NCI-H82 treated with DMSO at 0.1 percent for 48 hours (cell line): Measurements from ENCODE around the gene EIF4G2.

ENCODE experiments used
- DNase-seq: peaks from one replicate; lab custom pipeline; 2025; ENCODE audit not compliant: unreplicated experiment; lab: John Stamatoyannopoulos, UW

The EIF4G2 gene

GRCh38 chr11:10777393-10777793, 31.3 kb downstream of the EIF4G2 start:
- DNase-seq: no peak

- no peak for DNase-seq
Measured at GRCh38 chr11:10774811-10775210, 33.9 kb downstream of the EIF4G2 start.

GRCh38 chr11:10771457-10771856, 37.3 kb downstream of the EIF4G2 start:
- DNase-seq: no peak

GRCh38 chr11:10770626-10771254, 38.0 kb downstream of the EIF4G2 start:
- DNase-seq: no peak

GRCh38 chr11:10764412-10764811, 44.3 kb downstream of the EIF4G2 start:
- DNase-seq: no peak

GRCh38 chr11:10763766-10764165, 45.0 kb downstream of the EIF4G2 start:
- no peak for DNase-seq

- DNase-seq: no peak
Measured at GRCh38 chr11:10762913-10763421, 45.8 kb downstream of the EIF4G2 start.

GRCh38 chr11:10762185-10762584, 46.5 kb downstream of the EIF4G2 start:
- DNase-seq: no peak

- no peak for DNase-seq
Measured at GRCh38 chr11:10761085-10761698, 47.5 kb downstream of the EIF4G2 start.

- peak; percentile 21 for DNase-seq
Measured at GRCh38 chr11:10758957-10759356, 49.8 kb downstream of the EIF4G2 start.

GRCh38 chr11:10752486-10752885, 56.2 kb downstream of the EIF4G2 start:
- DNase-seq: no peak

- no peak for DNase-seq
Measured at GRCh38 chr11:10752061-10752460, 56.7 kb downstream of the EIF4G2 start.

- DNase-seq: no peak
Measured at GRCh38 chr11:10751581-10751940, 57.2 kb downstream of the EIF4G2 start.

GRCh38 chr11:10750838-10751580, 57.7 kb downstream of the EIF4G2 start, which contains the start of gene CTR9:
Gene CTR9 (plus strand): TSS chr11:10751246. CDS start chr11:10751413, 167 bp downstream.
- DNase-seq: peak; percentile 80

- DNase-seq: no peak
Measured at GRCh38 chr11:10749476-10749875, 59.2 kb downstream of the EIF4G2 start.

- no peak for DNase-seq
Measured at GRCh38 chr11:10747733-10748132, 61.0 kb downstream of the EIF4G2 start.
